DND-41 (cell line): ENCODE measurements around the gene TUBA4B.
"Not testable (repeated sequence)": the region's sequence is repeated elsewhere in the genome, so short reads cannot be mapped to it uniquely, and the experiment has no call there.

Experiments
- ATAC-seq: fragments of 200-7000 bp; cut with Tn5 transposase; 3 replicates; pipeline ENCODE4 v1.9.1; 2021; ENCODE audit warnings: low read depth; ENCODE audit not compliant: insufficient read depth
- DNase-seq: peaks from one replicate; pipeline ENCODE4 v3.0.0-alpha.2; 2020
- H2AFZ ChIP-seq: 2 replicates; pipeline ENCODE4 v1.6.0; 2012; ENCODE audit warnings: low read depth, low read length
- H3K27ac ChIP-seq: 2 replicates; pipeline ENCODE4 v1.5.1; 2012; ENCODE audit warnings: low read length, inconsistent platforms
- H3K27me3 ChIP-seq: fragments of 200-600 bp; sonication (generic); 2 replicates; pipeline ENCODE4 v1.6.0; 2012; ENCODE audit warnings: low read length, mild to moderate bottlenecking, inconsistent platforms; ENCODE audit not compliant: insufficient read depth, poor library complexity
- H3K36me3 ChIP-seq: 2 replicates; pipeline ENCODE4 v1.5.1; 2012; ENCODE audit warnings: low read length, inconsistent platforms; ENCODE audit not compliant: insufficient read depth
- H3K4me1 ChIP-seq: 2 replicates; pipeline ENCODE4 v1.5.1; 2012; ENCODE audit warnings: mild to moderate bottlenecking, low read length; ENCODE audit not compliant: insufficient read depth
- H3K4me2 ChIP-seq: 2 replicates; pipeline ENCODE4 v1.6.0; 2012; ENCODE audit warnings: mild to moderate bottlenecking, moderate library complexity, low read length, inconsistent platforms; ENCODE audit not compliant: insufficient read depth
- H3K4me3 ChIP-seq, 2 experiments: fragments of 200-600 bp in 1 of 2; shearing (Covaris generic) in 1 of 2; 2 replicates each; pipeline ENCODE4 v1.5.1; 2012 to 2016; ENCODE audit warnings: inconsistent platforms in 2 of 2, low read length in 2 of 2, mild to moderate bottlenecking in 2 of 2, low read depth in 1 of 2, moderate library complexity in 1 of 2
- H3K79me2 ChIP-seq: 2 replicates; pipeline ENCODE4 v1.6.0; 2012; ENCODE audit warnings: low read length, inconsistent platforms; ENCODE audit not compliant: insufficient read depth
- H3K9ac ChIP-seq: 2 replicates; pipeline ENCODE4 v1.6.0; 2012; ENCODE audit warnings: low read depth, mild to moderate bottlenecking, inconsistent platforms, low read length, moderate library complexity
- H3K9me3 ChIP-seq: 2 replicates; pipeline ENCODE4 v1.5.1; 2012; ENCODE audit warnings: low read length, moderate library complexity, mild to moderate bottlenecking, inconsistent platforms; ENCODE audit not compliant: insufficient read depth, severe bottlenecking
- H4K20me1 ChIP-seq: 2 replicates; pipeline ENCODE4 v1.6.0; 2012; ENCODE audit warnings: low read length; ENCODE audit not compliant: insufficient read depth
- CTCF ChIP-seq: IDR thresholded peaks from 2 replicates; pipeline ENCODE4 v1.5.1; 2012; ENCODE audit warnings: borderline replicate concordance, low read length, moderate library complexity, mild to moderate bottlenecking; ENCODE audit not compliant: poor library complexity, severe bottlenecking; ENCODE audit errors: extremely low read depth
- EZH2 ChIP-seq: IDR thresholded peaks from 3 replicates; pipeline ENCODE4 v1.6.1; 2012; ENCODE audit warnings: borderline replicate concordance, low read depth, mild to moderate bottlenecking, moderate library complexity, low read length, inconsistent platforms; ENCODE audit not compliant: severe bottlenecking

TUBA4B gene

GRCh38 chr2:219308142-219309101, 55.4 kb downstream of the TUBA4B start:
- H2AFZ ChIP-seq: no peak overlapping the region
- TF ChIP-seq EZH2 (no peak), CTCF (peak; percentile 17)
- H3K36me3 ChIP-seq: no peaks in the 10 kb centered on the region
- no peaks in the 10 kb centered on the region for H3K79me2 ChIP-seq
- H3K4me2 ChIP-seq: no peak overlapping the region
- no peaks in the 10 kb centered on the region for H3K9me3 ChIP-seq
- H3K4me1 ChIP-seq: peaks cover 6% of the 10 kb centered on the region
- DNase-seq: peak; percentile 83
- ATAC-seq: peak; percentile 100
- peaks cover 7% of the 10 kb centered on the region for H3K27me3 ChIP-seq
- no peak overlapping the region for H3K9ac ChIP-seq
- no peak overlapping the region for H3K4me3 ChIP-seq
- H3K27ac ChIP-seq: no peak overlapping the region
- H4K20me1 ChIP-seq: peaks cover 8% of the 10 kb centered on the region

DNA sequence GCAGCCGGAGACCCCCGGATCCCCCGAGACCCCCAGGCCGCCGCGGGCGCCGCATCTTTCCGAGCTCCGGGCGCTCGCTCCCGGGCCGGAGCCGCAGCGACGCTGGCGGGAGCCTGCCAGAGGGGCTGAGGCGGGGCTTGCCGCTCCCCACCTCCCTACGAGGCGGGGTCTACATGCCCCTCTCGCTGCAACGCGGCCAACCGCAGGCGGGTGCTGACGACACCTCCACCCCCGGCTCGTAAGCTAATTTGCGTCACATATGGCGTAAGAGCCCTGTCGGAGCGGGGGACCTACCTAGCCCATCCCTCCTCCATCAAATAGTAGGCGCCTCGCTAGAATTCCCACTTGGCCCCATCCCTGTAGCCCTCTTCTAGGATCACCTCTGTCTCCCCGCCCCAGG, 56.2 kb downstream of the TUBA4B start, which contains the start of gene PTPRN:
Gene PTPRN (minus strand): TSS at position 124 of the 400 bp plus-strand sequence. CDS start 69 bp downstream, at position 55.
- Histone ChIP-seq H3K36me3 (no peaks in the 10 kb centered on the region), H4K20me1 (peaks cover 8% of the 10 kb centered on the region), H3K4me3 (no peak within 1 kb of the TSS), H3K27ac (no peak within 1 kb of the TSS), H3K9ac (no peak within 1 kb of the TSS), H2AFZ (no peak within 1 kb of the TSS), H3K4me1 (peaks cover 14% of the 10 kb centered on the region), H3K4me2 (no peak within 1 kb of the TSS), H3K79me2 (no peaks in the 10 kb centered on the region), H3K27me3 (peaks cover 7% of the 10 kb centered on the region), H3K9me3 (no peaks in the 10 kb centered on the region)
- DNase-seq (peak; percentile 1), ATAC-seq (no peak)
- TF ChIP-seq CTCF: no peak
- no peak for TF ChIP-seq EZH2

- DNase-seq, H4K20me1 ChIP-seq, ATAC-seq, H3K27me3 ChIP-seq, H3K9me3 ChIP-seq, H3K79me2 ChIP-seq, H3K36me3 ChIP-seq, H3K9ac ChIP-seq, H2AFZ ChIP-seq: not testable (repeated sequence)
- peak overlapping the region; percentile 53; the same call in 1 of the 2 replicates for H3K4me2 ChIP-seq
- peaks cover 26% of the 10 kb centered on the region for H3K4me1 ChIP-seq
- H3K27ac ChIP-seq: peak overlapping the region; percentile 72
- peak overlapping the region in 1 of 2 experiments; percentile 53; a peak in 2 of 4 replicates for H3K4me3 ChIP-seq
Observed at GRCh38 chr2:219312683-219313263, 59.7 kb downstream of the TUBA4B start.

GRCh38 chr2:219314804-219315468, 61.9 kb downstream of the TUBA4B start:
- peaks cover 26% of the 10 kb centered on the region for H3K4me1 ChIP-seq
- ATAC-seq (no peak), DNase-seq (no peak)
- H3K9ac ChIP-seq: no peak overlapping the region
- H3K4me3 ChIP-seq: no peak overlapping the region
- no peak overlapping the region for H2AFZ ChIP-seq
- no peaks in the 10 kb centered on the region for H3K36me3 ChIP-seq
- H3K4me2 ChIP-seq: peak overlapping the region; percentile 53; the same call in 1 of the 2 replicates
- no peaks in the 10 kb centered on the region for H3K9me3 ChIP-seq
- no peaks in the 10 kb centered on the region for H3K79me2 ChIP-seq
- H3K27me3 ChIP-seq: no peaks in the 10 kb centered on the region
- H3K27ac ChIP-seq: peak overlapping the region; percentile 72
- H4K20me1 ChIP-seq: no peaks in the 10 kb centered on the region
- TF ChIP-seq EZH2 (no peak), CTCF (no peak)
